SKM-1 treated with dmso at 0.1 percent for 144 hours (cell line): Measurements from ENCODE around the gene MXI1.

ENCODE experiments used
- DNase-seq: peaks from one replicate; lab custom pipeline; 2025; ENCODE audit not compliant: unreplicated experiment; lab: John Stamatoyannopoulos, UW

MXI1 gene

GRCh38 chr10:110215286-110216170, 8.1 kb downstream of the MXI1 start:
- DNase-seq, result peak; percentile 66

GRCh38 chr10:110216240-110216639, 8.8 kb downstream of the MXI1 start:
- DNase-seq, result no peak

- DNase-seq, result no peak
Observed at GRCh38 chr10:110216942-110217661, 9.7 kb downstream of the MXI1 start.

- no peak for DNase-seq
Observed at GRCh38 chr10:110217662-110218008, 10.2 kb downstream of the MXI1 start.

GRCh38 chr10:110218632-110219031, 11.2 kb downstream of the MXI1 start:
- no peak for DNase-seq

- no peak for DNase-seq
Observed at GRCh38 chr10:110219884-110220283, 12.5 kb downstream of the MXI1 start.

GRCh38 chr10:110220398-110220797, 13.0 kb downstream of the MXI1 start:
- no peak for DNase-seq

- no peak for DNase-seq
Observed at GRCh38 chr10:110221044-110221720, 13.8 kb downstream of the MXI1 start.

GRCh38 chr10:110221721-110222261, 14.4 kb downstream of the MXI1 start:
- DNase-seq, result peak; percentile 89

- DNase-seq, result no peak
Observed at GRCh38 chr10:110222641-110223297, 15.4 kb downstream of the MXI1 start.

GRCh38 chr10:110223298-110223925, 16.0 kb downstream of the MXI1 start:
- DNase-seq, result no peak

- DNase-seq, result no peak
Observed at GRCh38 chr10:110224992-110225391, 17.6 kb downstream of the MXI1 start.

- no peak for DNase-seq
Observed at GRCh38 chr10:110225441-110225755, 18.0 kb downstream of the MXI1 start.

- DNase-seq, result peak; percentile 83
Observed at GRCh38 chr10:110225756-110226542, 18.5 kb downstream of the MXI1 start.

- peak; percentile 88 for DNase-seq
Observed at GRCh38 chr10:110226543-110226925, 19.1 kb downstream of the MXI1 start.

GRCh38 chr10:110226926-110227641, 19.7 kb downstream of the MXI1 start:
- peak; percentile 88 for DNase-seq

GRCh38 chr10:110228066-110228465, 20.7 kb downstream of the MXI1 start:
- DNase-seq, result no peak

GRCh38 chr10:110229155-110229554, 21.8 kb downstream of the MXI1 start:
- DNase-seq, result no peak

- DNase-seq, result no peak
Observed at GRCh38 chr10:110233846-110234245, 26.4 kb downstream of the MXI1 start.
